Keratinocyte (primary cell): ENCODE results near the gene CMKLR1. TPM values are rescaled to one million over a fixed set of nuclear protein-coding genes. Genes with fewer than 3 reads are reported as not detected.

ENCODE experiments used
- DNase-seq: peaks from one replicate; pipeline ENCODE4 v3.0.0-alpha.2; 2011; ENCODE audit warnings: low read depth, missing footprints, low spot score
- FAIRE-seq: peaks from 2 replicates; lab custom pipeline; 2011; peaks lifted over from hg19 to GRCh38; lab: Jason Lieb, UNC
- H2AFZ ChIP-seq: 2 replicates; pipeline ENCODE4 v1.6.0; 2012; ENCODE audit warnings: low read length, control low read depth, inconsistent platforms; ENCODE audit not compliant: control insufficient read depth
- H3K27ac ChIP-seq: 2 replicates; pipeline ENCODE4 v1.5.1; 2011; ENCODE audit warnings: low read length; ENCODE audit not compliant: control insufficient read depth, insufficient read depth
- H3K27me3 ChIP-seq: 3 replicates; pipeline ENCODE4 v1.6.0; 2011; ENCODE audit warnings: low read length; ENCODE audit not compliant: control insufficient read depth, insufficient read depth; ENCODE audit errors: extremely low read depth
- H3K36me3 ChIP-seq, 2 experiments: 2 replicates in 1 of 2; 3 replicates in 1 of 2; pipeline ENCODE4 v1.5.1; 2011; ENCODE audit warnings: low read length in 2 of 2, mild to moderate bottlenecking in 1 of 2; ENCODE audit not compliant: control insufficient read depth in 2 of 2, insufficient read depth in 2 of 2; ENCODE audit errors: extremely low read depth in 1 of 2
- H3K4me1 ChIP-seq: 3 replicates; pipeline ENCODE4 v1.5.1; 2011; ENCODE audit warnings: low read length; ENCODE audit not compliant: control insufficient read depth, insufficient read depth; ENCODE audit errors: extremely low read depth
- H3K4me2 ChIP-seq: 3 replicates; pipeline ENCODE4 v1.6.0; 2011; ENCODE audit warnings: low read depth, low read length; ENCODE audit not compliant: control insufficient read depth, insufficient read depth; ENCODE audit errors: extremely low read depth
- H3K4me3 ChIP-seq, 3 experiments: fragments of 200-600 bp in 1 of 3; sonication (generic) in 1 of 3; 2 replicates in 2 of 3; 3 replicates in 1 of 3; pipeline ENCODE4 v1.5.1; 2011 to 2016; ENCODE audit warnings: low read length in 3 of 3, mild to moderate bottlenecking in 3 of 3, control low read depth in 2 of 3, inconsistent platforms in 1 of 3, low read depth in 1 of 3, mixed read lengths in 1 of 3, mixed run types in 1 of 3, moderate library complexity in 1 of 3; ENCODE audit not compliant: control insufficient read depth in 2 of 3, insufficient read depth in 2 of 3; ENCODE audit errors: extremely low read depth in 1 of 3
- H3K79me2 ChIP-seq: 2 replicates; pipeline ENCODE4 v1.6.0; 2012; ENCODE audit warnings: low read length; ENCODE audit not compliant: control insufficient read depth, insufficient read depth
- H3K9ac ChIP-seq: 3 replicates; pipeline ENCODE4 v1.6.0; 2011; ENCODE audit warnings: low read length; ENCODE audit not compliant: control insufficient read depth, insufficient read depth; ENCODE audit errors: extremely low read depth
- H3K9me1 ChIP-seq: 3 replicates; pipeline ENCODE4 v1.6.0; 2011; ENCODE audit warnings: low read length; ENCODE audit not compliant: control insufficient read depth, insufficient read depth; ENCODE audit errors: extremely low read depth
- H3K9me3 ChIP-seq: 2 replicates; pipeline ENCODE4 v1.5.1; 2012; ENCODE audit warnings: low read depth, low read length; ENCODE audit not compliant: control insufficient read depth
- H4K20me1 ChIP-seq: 3 replicates; pipeline ENCODE4 v1.6.0; 2011; ENCODE audit warnings: low read length; ENCODE audit not compliant: control insufficient read depth, insufficient read depth; ENCODE audit errors: extremely low read depth
- CTCF ChIP-seq, 3 experiments: IDR thresholded peaks in 1 of 3; conservative IDR thresholded peaks in 1 of 3; optimal IDR thresholded peaks in 1 of 3; 2 replicates in 2 of 3; 3 replicates in 1 of 3; pipeline versions ENCODE3 to v1.5.1; 2011; ENCODE audit warnings: low read length in 3 of 3, mild to moderate bottlenecking in 3 of 3, moderate library complexity in 2 of 3, control low read depth in 1 of 3, inconsistent platforms in 1 of 3; ENCODE audit not compliant: insufficient read depth in 2 of 3; ENCODE audit errors: extremely low read depth in 1 of 3
- EZH2 ChIP-seq: IDR thresholded peaks from one replicate; pipeline ENCODE4 v1.6.1; 2012; ENCODE audit warnings: inconsistent platforms, mild to moderate bottlenecking, low read length, moderate library complexity
- dilution Hi-C: fragments of 300-500 bp; cut with MboI; formaldehyde crosslinking; loops from one replicate; pipeline ENCODE4 v1.7.0; 2020; ENCODE audit warnings: low sequenced_read_pairs; ENCODE audit not compliant: extremely low pct_ligation_motif_present
- polyA plus RNA-seq, 5 experiments: library from polyadenylated mRNA; depleted of rRNA in 3 of 5; stranded (reverse) in 3 of 5; stranded (forward) in 1 of 5; unstranded in 1 of 5; fragments of >200 nt; gene quantifications; 1 replicate in 1 of 5; 2 replicates in 3 of 5; 3 replicates in 1 of 5; pipeline versions ENCODE4 v1.2.1 to v1.2.3, GENCODE V29; 2011 to 2012; ENCODE audit warnings: missing spikeins in 2 of 5, low read depth in 1 of 5, low replicate concordance in 1 of 5

The CMKLR1 gene
- polyA plus RNA-seq, 1 donor (not counting 4 experiments of a cell fraction or from before 2014, with no cell fraction given): not detected

- no peaks in the 10 kb centered on the region for H3K79me2 ChIP-seq
- H2AFZ ChIP-seq: no peak overlapping the region
- H3K4me3 ChIP-seq: no peak overlapping the region
- dilution Hi-C loops: no loop called here
- no peak overlapping the region for H3K9ac ChIP-seq
- H3K27me3 ChIP-seq: peaks cover 16% of the 10 kb centered on the region
- DNase-seq: no peak
- no peaks in the 10 kb centered on the region for H4K20me1 ChIP-seq
- TF ChIP-seq CTCF (optimal IDR thresholded peaks at IDR 0.05 in 1 of 3, IDR thresholded peaks at IDR 0.05 in 1 of 3, conservative IDR thresholded peaks at IDR 0.05 in 1 of 3; ENCODE audit: extremely low read depth in 1 of 3, insufficient read depth in 2 of 3, low read length in 3 of 3) (no peak), EZH2 (no peak)
- no peaks in the 10 kb centered on the region for H3K4me1 ChIP-seq
- no peaks in the 10 kb centered on the region for H3K9me1 ChIP-seq
- H3K4me2 ChIP-seq: no peak overlapping the region
- FAIRE-seq: no peak
- H3K27ac ChIP-seq: no peak overlapping the region
- H3K36me3 ChIP-seq: no peaks in the 10 kb centered on the region
- H3K9me3 ChIP-seq: no peaks in the 10 kb centered on the region
Measured at GRCh38 chr12:108342985-108343384, 3.9 kb upstream of the CMKLR1 start.

GRCh38 chr12:108341854-108342847 lies 3.0 kb upstream of the CMKLR1 start:
- TF ChIP-seq EZH2: no peak
- no peak for TF ChIP-seq CTCF (optimal IDR thresholded peaks at IDR 0.05 in 1 of 3, IDR thresholded peaks at IDR 0.05 in 1 of 3, conservative IDR thresholded peaks at IDR 0.05 in 1 of 3; ENCODE audit: extremely low read depth in 1 of 3, insufficient read depth in 2 of 3, low read length in 3 of 3)
- dilution Hi-C loops: no loop called here
- Histone ChIP-seq H3K9me3 (no peaks in the 10 kb centered on the region), H3K27ac (no peak overlapping the region), H3K36me3 (no peaks in the 10 kb centered on the region), H4K20me1 (no peaks in the 10 kb centered on the region), H3K4me2 (no peak overlapping the region), H3K4me1 (no peaks in the 10 kb centered on the region), H2AFZ (no peak overlapping the region), H3K4me3 (no peak overlapping the region), H3K9ac (no peak overlapping the region), H3K9me1 (no peaks in the 10 kb centered on the region), H3K27me3 (peaks cover 16% of the 10 kb centered on the region), H3K79me2 (no peaks in the 10 kb centered on the region)
- no peak for FAIRE-seq
- DNase-seq: no peak
